Measurements from ENCODE around the gene MCM8. TPM values are rescaled to one million over a fixed set of nuclear protein-coding genes. Genes with fewer than 3 reads are reported as not detected.

MCM8 gene
- total and polyA plus RNA-seq, 9 of the 15 experiments (the other 6 are each of a cell fraction or from before 2014, with no cell fraction given) = 4.5 to 43.8 (median 25.4) TPM

DNA sequence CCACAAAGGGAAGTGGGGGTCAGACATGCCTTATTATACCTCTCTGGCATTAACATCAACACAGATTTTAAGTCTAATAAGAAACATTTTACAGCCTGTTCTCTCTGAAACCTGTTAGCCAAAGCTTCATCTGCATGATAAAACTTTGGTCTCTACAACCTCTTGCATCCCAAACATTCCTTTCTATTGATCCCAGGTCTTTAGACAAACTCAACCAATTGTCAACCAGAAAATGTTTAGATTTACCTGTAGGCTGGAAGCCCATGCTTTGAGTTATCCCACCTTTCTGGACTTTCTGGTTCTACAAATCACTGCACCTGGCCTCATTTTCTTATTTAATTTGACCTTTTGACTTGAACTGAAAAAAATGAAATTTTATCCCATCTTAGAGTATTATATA is 20.8 kb downstream of the MCM8 start (continued):
- TF ChIP-seq NFRKB (IDR thresholded peaks at IDR 0.05; ENCODE audit: low read depth) = no peak
- TF ChIP-seq, protein P1, sequence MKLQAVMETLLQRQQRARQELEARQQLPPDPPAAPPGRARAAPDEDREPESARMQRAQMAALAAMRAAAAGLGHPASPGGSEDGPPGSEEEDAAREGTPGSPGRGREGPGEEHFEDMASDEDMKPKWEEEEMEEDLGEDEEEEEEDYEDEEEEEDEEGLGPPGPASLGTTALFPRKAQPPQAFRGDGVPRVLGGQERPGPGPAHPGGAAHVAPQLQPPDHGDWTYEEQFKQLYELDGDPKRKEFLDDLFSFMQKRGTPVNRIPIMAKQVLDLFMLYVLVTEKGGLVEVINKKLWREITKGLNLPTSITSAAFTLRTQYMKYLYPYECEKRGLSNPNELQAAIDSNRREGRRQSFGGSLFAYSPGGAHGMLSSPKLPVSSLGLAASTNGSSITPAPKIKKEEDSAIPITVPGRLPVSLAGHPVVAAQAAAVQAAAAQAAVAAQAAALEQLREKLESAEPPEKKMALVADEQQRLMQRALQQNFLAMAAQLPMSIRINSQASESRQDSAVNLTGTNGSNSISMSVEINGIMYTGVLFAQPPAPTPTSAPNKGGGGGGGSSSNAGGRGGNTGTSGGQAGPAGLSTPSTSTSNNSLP (IDR thresholded peaks at IDR 0.05; ENCODE audit: borderline replicate concordance, low read depth, low read length) = no peak
- TF ChIP-seq FIP1L1 (IDR thresholded peaks at IDR 0.05; ENCODE audit: low read depth, low read length, poor library complexity, severe bottlenecking) = no peak
- no peak for TF ChIP-seq ETV5 (CRISPR knock-in tag; IDR thresholded peaks at IDR 0.05; ENCODE audit: low read depth)
- no peak for TF ChIP-seq MAFK (IDR thresholded peaks at IDR 0.05; ENCODE audit: low read length)
- no peak for TF ChIP-seq ZNF668 (CRISPR knock-in tag; IDR thresholded peaks at IDR 0.05)
- TF ChIP-seq, protein P2, sequence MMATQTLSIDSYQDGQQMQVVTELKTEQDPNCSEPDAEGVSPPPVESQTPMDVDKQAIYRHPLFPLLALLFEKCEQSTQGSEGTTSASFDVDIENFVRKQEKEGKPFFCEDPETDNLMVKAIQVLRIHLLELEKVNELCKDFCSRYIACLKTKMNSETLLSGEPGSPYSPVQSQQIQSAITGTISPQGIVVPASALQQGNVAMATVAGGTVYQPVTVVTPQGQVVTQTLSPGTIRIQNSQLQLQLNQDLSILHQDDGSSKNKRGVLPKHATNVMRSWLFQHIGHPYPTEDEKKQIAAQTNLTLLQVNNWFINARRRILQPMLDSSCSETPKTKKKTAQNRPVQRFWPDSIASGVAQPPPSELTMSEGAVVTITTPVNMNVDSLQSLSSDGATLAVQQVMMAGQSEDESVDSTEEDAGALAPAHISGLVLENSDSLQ (IDR thresholded peaks at IDR 0.05) = no peak

DNA sequence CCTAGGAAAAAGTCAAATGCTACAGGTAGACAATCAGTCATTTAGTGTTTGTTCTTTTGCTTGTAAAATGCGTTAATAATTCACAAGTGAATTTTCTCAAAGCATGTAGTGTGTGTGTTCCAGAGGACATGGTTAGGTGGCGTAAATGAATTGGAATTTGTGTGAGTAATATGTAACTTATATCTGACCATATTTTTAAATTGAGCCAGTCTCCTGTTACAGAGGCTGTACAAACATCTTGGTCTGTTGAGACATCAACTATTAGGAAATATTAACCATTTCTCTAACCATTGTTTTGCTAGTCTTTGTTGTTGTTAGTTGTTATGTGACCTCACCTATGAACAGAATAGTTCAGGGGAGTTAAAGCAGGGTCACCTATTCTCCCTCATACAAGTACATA is 22.7 kb downstream of the MCM8 start:
- Histone ChIP-seq H3K4me2 (ENCODE audit: insufficient read depth, low read length) (no peak overlapping the region), H3K9ac (ENCODE audit: insufficient read depth in 1 of 2, low read depth in 2 of 2, low read length in 2 of 2) (no peak overlapping the region), H3K27me3 (ENCODE audit: control insufficient read depth in 2 of 2, insufficient read depth in 2 of 2, low read length in 2 of 2) (no peaks in the 10 kb centered on the region), H3K27ac (ENCODE audit: extremely low read depth, low read depth, low read length) (no peak overlapping the region), H3K36me3 (ENCODE audit: control insufficient read depth, insufficient read depth, low read length) (peaks cover 60% of the 10 kb centered on the region), H3K9me3 (replicated peaks; ENCODE audit: control insufficient read depth, insufficient read depth, low read depth, low read length) (no peaks in the 10 kb centered on the region), H3K4me3 (no peak overlapping the region), H2AFZ (ENCODE audit: low read depth, low read length) (no peak overlapping the region), H4K20me1 (replicated peaks; ENCODE audit: control insufficient read depth, insufficient read depth, low read length) (no peaks in the 10 kb centered on the region), H3K9me1 (ENCODE audit: control insufficient read depth, insufficient read depth, low read length) (no peaks in the 10 kb centered on the region), H3K4me1 (replicated peaks in 1 of 2; ENCODE audit: control insufficient read depth in 2 of 2, insufficient read depth in 2 of 2, low read length in 2 of 2) (no peaks in the 10 kb centered on the region), H3K79me2 (ENCODE audit: control insufficient read depth, insufficient read depth, low read length) (no peaks in the 10 kb centered on the region)
- ChIA-PET POLR2A (no interaction called here), CTCF (ENCODE audit: low intra/inter-chr PET ratio) (no interaction called here)
- no peak for FAIRE-seq
- in situ Hi-C loops (cut with MboI) = no loop called here
- no TSS peak for BruUV-seq (replicated peaks)
- intact Hi-C loops (cut with micrococcal nuclease) = no loop called here
- DNase-seq (ENCODE audit: extremely low read depth in 1 of 4, low spot score in 3 of 4) = no peak
- 95% methylated on average over 2 of the region's 2 CpGs for WGBS (ENCODE audit: insufficient coverage, low coverage, missing lambda C conversion rate)
- ATAC-seq = no peak
- TF ChIP-seq SMAD4 (CRISPR knock-in tag; conservative IDR thresholded peaks at IDR 0.05) = no peak
- TF ChIP-seq, protein P3, sequence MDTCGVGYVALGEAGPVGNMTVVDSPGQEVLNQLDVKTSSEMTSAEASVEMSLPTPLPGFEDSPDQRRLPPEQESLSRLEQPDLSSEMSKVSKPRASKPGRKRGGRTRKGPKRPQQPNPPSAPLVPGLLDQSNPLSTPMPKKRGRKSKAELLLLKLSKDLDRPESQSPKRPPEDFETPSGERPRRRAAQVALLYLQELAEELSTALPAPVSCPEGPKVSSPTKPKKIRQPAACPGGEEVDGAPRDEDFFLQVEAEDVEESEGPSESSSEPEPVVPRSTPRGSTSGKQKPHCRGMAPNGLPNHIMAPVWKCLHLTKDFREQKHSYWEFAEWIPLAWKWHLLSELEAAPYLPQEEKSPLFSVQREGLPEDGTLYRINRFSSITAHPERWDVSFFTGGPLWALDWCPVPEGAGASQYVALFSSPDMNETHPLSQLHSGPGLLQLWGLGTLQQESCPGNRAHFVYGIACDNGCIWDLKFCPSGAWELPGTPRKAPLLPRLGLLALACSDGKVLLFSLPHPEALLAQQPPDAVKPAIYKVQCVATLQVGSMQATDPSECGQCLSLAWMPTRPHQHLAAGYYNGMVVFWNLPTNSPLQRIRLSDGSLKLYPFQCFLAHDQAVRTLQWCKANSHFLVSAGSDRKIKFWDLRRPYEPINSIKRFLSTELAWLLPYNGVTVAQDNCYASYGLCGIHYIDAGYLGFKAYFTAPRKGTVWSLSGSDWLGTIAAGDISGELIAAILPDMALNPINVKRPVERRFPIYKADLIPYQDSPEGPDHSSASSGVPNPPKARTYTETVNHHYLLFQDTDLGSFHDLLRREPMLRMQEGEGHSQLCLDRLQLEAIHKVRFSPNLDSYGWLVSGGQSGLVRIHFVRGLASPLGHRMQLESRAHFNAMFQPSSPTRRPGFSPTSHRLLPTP (IDR thresholded peaks at IDR 0.05; ENCODE audit: borderline replicate concordance, extremely low read depth, insufficient read length) = no peak
- no peak for TF ChIP-seq GABPB2 (CRISPR knock-in tag; conservative IDR thresholded peaks at IDR 0.05)
- TF ChIP-seq ETV5 (CRISPR knock-in tag; IDR thresholded peaks at IDR 0.05; ENCODE audit: low read depth) = no peak
- no peak for TF ChIP-seq ZNF589 (CRISPR knock-in tag; IDR thresholded peaks at IDR 0.05; ENCODE audit: low read depth)
- TF ChIP-seq ZNF143 (CRISPR knock-in tag; IDR thresholded peaks at IDR 0.05) = no peak
- TF ChIP-seq, protein P4, sequence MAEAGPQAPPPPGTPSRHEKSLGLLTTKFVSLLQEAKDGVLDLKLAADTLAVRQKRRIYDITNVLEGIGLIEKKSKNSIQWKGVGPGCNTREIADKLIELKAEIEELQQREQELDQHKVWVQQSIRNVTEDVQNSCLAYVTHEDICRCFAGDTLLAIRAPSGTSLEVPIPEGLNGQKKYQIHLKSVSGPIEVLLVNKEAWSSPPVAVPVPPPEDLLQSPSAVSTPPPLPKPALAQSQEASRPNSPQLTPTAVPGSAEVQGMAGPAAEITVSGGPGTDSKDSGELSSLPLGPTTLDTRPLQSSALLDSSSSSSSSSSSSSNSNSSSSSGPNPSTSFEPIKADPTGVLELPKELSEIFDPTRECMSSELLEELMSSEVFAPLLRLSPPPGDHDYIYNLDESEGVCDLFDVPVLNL (CRISPR knock-in tag; IDR thresholded peaks at IDR 0.05; ENCODE audit: low read depth) = no peak
- no peak for TF ChIP-seq NCOA2 (IDR thresholded peaks at IDR 0.05; ENCODE audit: partially characterized antibody in 2 of 2)
